Measurements from ENCODE around the gene KLF13. TPM values are rescaled to one million over a fixed set of nuclear protein-coding genes. Genes with fewer than 3 reads are reported as not detected.

The KLF13 gene
- polyA plus RNA-seq, 2 donors: 9.0 to 20.9 TPM

GRCh38 chr15:31314380-31314779 is 12.3 kb upstream of the KLF13 start:
- Histone ChIP-seq H3K4me1 (ENCODE audit: control insufficient read depth in 2 of 2, insufficient read depth in 2 of 2, low read length in 1 of 2) (no peaks in the 10 kb centered on the region), H3K4me3 (ENCODE audit: low read depth in 1 of 2, low read length in 2 of 2) (no peak overlapping the region), H3K36me3 (ENCODE audit: control insufficient read depth in 2 of 2, insufficient read depth in 2 of 2, low read length in 1 of 2) (no peaks in the 10 kb centered on the region), H3K27ac (ENCODE audit: low read depth in 2 of 2, low read length in 1 of 2) (no peak overlapping the region), H3K27me3 (ENCODE audit: control insufficient read depth in 1 of 2, insufficient read depth in 2 of 2, low read length in 2 of 2) (no peaks in the 10 kb centered on the region), H3K9me3 (ENCODE audit: control insufficient read depth in 2 of 2, insufficient read depth in 1 of 2, low read depth in 1 of 2, low read length in 1 of 2) (peaks cover 3 to 4% of the 10 kb centered on the region in 2 donors)
- WGBS, 2 donors: 94% methylated on average over 12 of the region's 12 CpGs

- WGBS, 2 donors: 93% methylated on average over 8 of the region's 8 CpGs
- Histone ChIP-seq H3K36me3 (ENCODE audit: control insufficient read depth in 2 of 2, insufficient read depth in 2 of 2, low read length in 1 of 2) (no peaks in the 10 kb centered on the region), H3K4me3 (ENCODE audit: low read depth in 1 of 2, low read length in 2 of 2) (no peak overlapping the region), H3K4me1 (ENCODE audit: control insufficient read depth in 2 of 2, insufficient read depth in 2 of 2, low read length in 1 of 2) (no peaks in the 10 kb centered on the region), H3K27me3 (ENCODE audit: control insufficient read depth in 1 of 2, insufficient read depth in 2 of 2, low read length in 2 of 2) (no peaks in the 10 kb centered on the region), H3K9me3 (ENCODE audit: control insufficient read depth in 2 of 2, insufficient read depth in 1 of 2, low read depth in 1 of 2, low read length in 1 of 2) (peaks cover 3 to 4% of the 10 kb centered on the region in 2 donors), H3K27ac (ENCODE audit: low read depth in 2 of 2, low read length in 1 of 2) (no peak overlapping the region)
Measured at GRCh38 chr15:31316135-31316795, 10.4 kb upstream of the KLF13 start.

GRCh38 chr15:31317017-31317416 is 9.6 kb upstream of the KLF13 start:
- WGBS, 2 donors: 90 to 91% methylated on average over 3 of the region's 3 CpGs
- no peak overlapping the region for H3K27ac ChIP-seq (ENCODE audit: low read depth in 2 of 2, low read length in 1 of 2)

GRCh38 chr15:31317421-31318327 is 9.0 kb upstream of the KLF13 start:
- no peaks in the 10 kb centered on the region for H3K27me3 ChIP-seq (ENCODE audit: control insufficient read depth in 1 of 2, insufficient read depth in 2 of 2, low read length in 2 of 2)
- H3K4me1 ChIP-seq (ENCODE audit: control insufficient read depth in 2 of 2, insufficient read depth in 2 of 2, low read length in 1 of 2): no peaks in the 10 kb centered on the region
- H3K4me3 ChIP-seq (ENCODE audit: low read depth in 1 of 2, low read length in 2 of 2): no peak overlapping the region
- WGBS, 2 donors: 74 to 77% methylated on average over 21 of the region's 21 CpGs
- H3K27ac ChIP-seq (ENCODE audit: low read depth in 2 of 2, low read length in 1 of 2): no peak overlapping the region
- no peaks in the 10 kb centered on the region for H3K36me3 ChIP-seq (ENCODE audit: control insufficient read depth in 2 of 2, insufficient read depth in 2 of 2, low read length in 1 of 2)
- H3K9me3 ChIP-seq (ENCODE audit: control insufficient read depth in 2 of 2, insufficient read depth in 1 of 2, low read depth in 1 of 2, low read length in 1 of 2): peaks cover 3 to 4% of the 10 kb centered on the region in 2 donors

More at GRCh38 chr15:31317017-31317416, 9.6 kb upstream of the KLF13 start:
- Histone ChIP-seq H3K27me3 (ENCODE audit: control insufficient read depth in 1 of 2, insufficient read depth in 2 of 2, low read length in 2 of 2) (no peaks in the 10 kb centered on the region), H3K4me1 (ENCODE audit: control insufficient read depth in 2 of 2, insufficient read depth in 2 of 2, low read length in 1 of 2) (no peaks in the 10 kb centered on the region), H3K9me3 (ENCODE audit: control insufficient read depth in 2 of 2, insufficient read depth in 1 of 2, low read depth in 1 of 2, low read length in 1 of 2) (peaks cover 3 to 4% of the 10 kb centered on the region in 2 donors), H3K4me3 (ENCODE audit: low read depth in 1 of 2, low read length in 2 of 2) (no peak overlapping the region), H3K36me3 (ENCODE audit: control insufficient read depth in 2 of 2, insufficient read depth in 2 of 2, low read length in 1 of 2) (no peaks in the 10 kb centered on the region)

- WGBS, 2 donors: 95 to 98% methylated on average over 4 of the region's 4 CpGs
- no peaks in the 10 kb centered on the region for H3K36me3 ChIP-seq (ENCODE audit: control insufficient read depth in 2 of 2, insufficient read depth in 2 of 2, low read length in 1 of 2)
- H3K9me3 ChIP-seq (ENCODE audit: control insufficient read depth in 2 of 2, insufficient read depth in 1 of 2, low read depth in 1 of 2, low read length in 1 of 2): peaks cover 3 to 4% of the 10 kb centered on the region in 2 donors
- H3K27me3 ChIP-seq (ENCODE audit: control insufficient read depth in 1 of 2, insufficient read depth in 2 of 2, low read length in 2 of 2): no peaks in the 10 kb centered on the region
- H3K4me3 ChIP-seq (ENCODE audit: low read depth in 1 of 2, low read length in 2 of 2): no peak overlapping the region
- no peaks in the 10 kb centered on the region for H3K4me1 ChIP-seq (ENCODE audit: control insufficient read depth in 2 of 2, insufficient read depth in 2 of 2, low read length in 1 of 2)
- H3K27ac ChIP-seq (ENCODE audit: low read depth in 2 of 2, low read length in 1 of 2): no peak overlapping the region
Measured at GRCh38 chr15:31318429-31318828, 8.2 kb upstream of the KLF13 start.

GRCh38 chr15:31320022-31320421 is 6.6 kb upstream of the KLF13 start:
- Histone ChIP-seq H3K4me1 (ENCODE audit: control insufficient read depth in 2 of 2, insufficient read depth in 2 of 2, low read length in 1 of 2) (no peaks in the 10 kb centered on the region), H3K36me3 (ENCODE audit: control insufficient read depth in 2 of 2, insufficient read depth in 2 of 2, low read length in 1 of 2) (no peaks in the 10 kb centered on the region), H3K27ac (ENCODE audit: low read depth in 2 of 2, low read length in 1 of 2) (no peak overlapping the region), H3K9me3 (ENCODE audit: control insufficient read depth in 2 of 2, insufficient read depth in 1 of 2, low read depth in 1 of 2, low read length in 1 of 2) (no peaks in the 10 kb centered on the region), H3K27me3 (ENCODE audit: control insufficient read depth in 1 of 2, insufficient read depth in 2 of 2, low read length in 2 of 2) (no peaks in the 10 kb centered on the region), H3K4me3 (ENCODE audit: low read depth in 1 of 2, low read length in 2 of 2) (no peak overlapping the region)
- 81 to 82% methylated on average over 5 of the region's 5 CpGs for WGBS, 2 donors

- no peaks in the 10 kb centered on the region for H3K9me3 ChIP-seq (ENCODE audit: control insufficient read depth in 2 of 2, insufficient read depth in 1 of 2, low read depth in 1 of 2, low read length in 1 of 2)
- WGBS, 2 donors: 92% methylated on average over 2 of the region's 2 CpGs
- H3K27me3 ChIP-seq (ENCODE audit: control insufficient read depth in 1 of 2, insufficient read depth in 2 of 2, low read length in 2 of 2): no peaks in the 10 kb centered on the region
- no peaks in the 10 kb centered on the region for H3K4me1 ChIP-seq (ENCODE audit: control insufficient read depth in 2 of 2, insufficient read depth in 2 of 2, low read length in 1 of 2)
- H3K36me3 ChIP-seq (ENCODE audit: control insufficient read depth in 2 of 2, insufficient read depth in 2 of 2, low read length in 1 of 2): no peaks in the 10 kb centered on the region
- H3K4me3 ChIP-seq (ENCODE audit: low read depth in 1 of 2, low read length in 2 of 2): no peak overlapping the region
- no peak overlapping the region for H3K27ac ChIP-seq (ENCODE audit: low read depth in 2 of 2, low read length in 1 of 2)
Measured at GRCh38 chr15:31321418-31321817, 5.2 kb upstream of the KLF13 start.

- Histone ChIP-seq H3K4me1 (ENCODE audit: control insufficient read depth in 2 of 2, insufficient read depth in 2 of 2, low read length in 1 of 2) (no peaks in the 10 kb centered on the region), H3K4me3 (ENCODE audit: low read depth in 1 of 2, low read length in 2 of 2) (no peak overlapping the region), H3K27me3 (ENCODE audit: control insufficient read depth in 1 of 2, insufficient read depth in 2 of 2, low read length in 2 of 2) (no peaks in the 10 kb centered on the region), H3K9me3 (ENCODE audit: control insufficient read depth in 2 of 2, insufficient read depth in 1 of 2, low read depth in 1 of 2, low read length in 1 of 2) (no peaks in the 10 kb centered on the region), H3K36me3 (ENCODE audit: control insufficient read depth in 2 of 2, insufficient read depth in 2 of 2, low read length in 1 of 2) (no peaks in the 10 kb centered on the region), H3K27ac (ENCODE audit: low read depth in 2 of 2, low read length in 1 of 2) (no peak overlapping the region)
- 68 to 75% methylated on average over 6 of the region's 6 CpGs for WGBS, 2 donors
Measured at GRCh38 chr15:31322504-31322903, 4.1 kb upstream of the KLF13 start.

GRCh38 chr15:31323627-31324026 is 3.0 kb upstream of the KLF13 start:
- Histone ChIP-seq H3K27me3 (ENCODE audit: control insufficient read depth in 1 of 2, insufficient read depth in 2 of 2, low read length in 2 of 2) (no peaks in the 10 kb centered on the region), H3K27ac (ENCODE audit: low read depth in 2 of 2, low read length in 1 of 2) (no peak overlapping the region), H3K36me3 (ENCODE audit: control insufficient read depth in 2 of 2, insufficient read depth in 2 of 2, low read length in 1 of 2) (no peaks in the 10 kb centered on the region), H3K4me3 (ENCODE audit: low read depth in 1 of 2, low read length in 2 of 2) (no peak overlapping the region), H3K9me3 (ENCODE audit: control insufficient read depth in 2 of 2, insufficient read depth in 1 of 2, low read depth in 1 of 2, low read length in 1 of 2) (no peaks in the 10 kb centered on the region), H3K4me1 (ENCODE audit: control insufficient read depth in 2 of 2, insufficient read depth in 2 of 2, low read length in 1 of 2) (no peaks in the 10 kb centered on the region)
- 87 to 90% methylated on average over 3 of the region's 3 CpGs for WGBS, 2 donors

All from esophagus (tissue), 2 donors.